Ascending aorta (tissue), 2 donors: ENCODE results near the gene HDLBP. TPM values are rescaled to one million over a fixed set of nuclear protein-coding genes. Genes with fewer than 3 reads are reported as not detected.
A peak's percentile ranks its signal among the peaks of the same experiment; 100 is the strongest.

Source experiments
- DNase-seq, 2 donors: peaks; one replicate each; pipeline ENCODE4 v3.0.0-alpha.2; 2019; ENCODE audit warnings: low spot score in 2 of 2
- H3K27ac ChIP-seq, 2 donors: fragments of 200-600 bp; sonication (generic); one replicate each; pipeline ENCODE4 v1.5.1; 2016 to 2017; ENCODE audit warnings: mild to moderate bottlenecking in 1 of 2
- H3K27me3 ChIP-seq: fragments of 200-600 bp; sonication (generic); one replicate; pipeline ENCODE4 v1.5.1; 2017
- H3K36me3 ChIP-seq, 2 donors: fragments of 200-600 bp; sonication (generic); one replicate each; pipeline ENCODE4 v1.5.1; 2016
- H3K4me1 ChIP-seq, 2 donors: fragments of 200-600 bp; sonication (generic); one replicate each; pipeline ENCODE4 v1.5.1; 2016 to 2017; ENCODE audit warnings: mild to moderate bottlenecking in 1 of 2
- H3K4me3 ChIP-seq, 2 donors: fragments of 200-600 bp; sonication (generic); one replicate each; pipeline ENCODE4 v1.5.1; 2016 to 2017; ENCODE audit warnings: mild to moderate bottlenecking in 1 of 2
- H3K9me3 ChIP-seq, 2 donors: fragments of 200-600 bp; sonication (generic); one replicate each; pipeline ENCODE4 v1.5.1; 2016
- CTCF ChIP-seq, 3 experiments: fragments of 200-600 bp in 2 of 3; fragments of 450-650 bp in 1 of 3; sonication (generic) in 2 of 3; IDR thresholded peaks; one replicate each; pipeline ENCODE4 v1.5.1; 2016 to 2019; ENCODE audit warnings: antibody characterized with exemption in 3 of 3, mild to moderate bottlenecking in 1 of 3, moderate library complexity in 1 of 3
- intact Hi-C: fragments of 100-400 bp; cut with DNase I; formaldehyde crosslinking; loops from one replicate; pipeline ENCODE4 v1.15.1; 2023
- total RNA-seq: library from RNA; depleted of rRNA; stranded (reverse); fragments of >200 nt; gene quantifications from one replicate; pipeline ENCODE4 v1.1.0, GENCODE V29; 2016

The HDLBP gene
- total RNA-seq, 1 donor from 2014 or later = 308 TPM

- DNase-seq = peak in 1 of 2 donors; percentile 77
- Histone ChIP-seq H3K4me3 (peak overlapping the region; percentile 40 to 65), H3K36me3 (no peaks in the 10 kb centered on the region), H3K27ac (peak overlapping the region; percentile 78 to 90), H3K4me1 (peaks cover 0 to 7% of the 10 kb centered on the region in 2 donors), H3K27me3 (no peaks in the 10 kb centered on the region), H3K9me3 (no peaks in the 10 kb centered on the region)
- intact Hi-C loops = loop anchor here (2.0 to 5.0 kb wide), 3 partner anchors 67 to 650 kb away; partner anchors contain the start of genes MTERF4, PPP1R7 and RNPEPL1
- TF ChIP-seq CTCF (IDR thresholded peaks at IDR 0.05) = no peak
These were observed 98.0 kb downstream of the HDLBP start for GRCh38 chr2:241217320-241218031.

GRCh38 chr2:241216211-241216761, 99.2 kb downstream of the HDLBP start:
- H3K27ac ChIP-seq = no peak overlapping the region
- no peaks in the 10 kb centered on the region for H3K27me3 ChIP-seq
- DNase-seq = no peak
- intact Hi-C loops = loop anchor here (2.0 to 5.0 kb wide), 3 partner anchors 65 to 649 kb away; partner anchors contain the start of genes MTERF4, PPP1R7 and RNPEPL1
- peaks cover 0 to 7% of the 10 kb centered on the region in 2 donors for H3K4me1 ChIP-seq
- no peaks in the 10 kb centered on the region for H3K36me3 ChIP-seq
- no peak for TF ChIP-seq CTCF (IDR thresholded peaks at IDR 0.05)
- no peaks in the 10 kb centered on the region for H3K9me3 ChIP-seq
- no peak overlapping the region for H3K4me3 ChIP-seq

GRCh38 chr2:241215421-241215820, 100.1 kb downstream of the HDLBP start:
- TF ChIP-seq CTCF (IDR thresholded peaks at IDR 0.05) = no peak
- Histone ChIP-seq H3K4me1 (peaks cover 0 to 7% of the 10 kb centered on the region in 2 donors), H3K27me3 (no peaks in the 10 kb centered on the region), H3K9me3 (no peaks in the 10 kb centered on the region), H3K27ac (no peak overlapping the region), H3K4me3 (no peak overlapping the region), H3K36me3 (no peaks in the 10 kb centered on the region)
- no peak for DNase-seq
- intact Hi-C loops = loop anchor here (5.0 kb wide), 2 partner anchors 113 to 648 kb away; partner anchors contain the start of genes MTERF4 and RNPEPL1

- DNase-seq = no peak
- H3K9me3 ChIP-seq = no peaks in the 10 kb centered on the region
- TF ChIP-seq CTCF (IDR thresholded peaks at IDR 0.05) = no peak
- H3K4me1 ChIP-seq = peaks cover 0 to 7% of the 10 kb centered on the region in 2 donors
- H3K36me3 ChIP-seq = no peaks in the 10 kb centered on the region
- H3K4me3 ChIP-seq = no peak overlapping the region
- no peaks in the 10 kb centered on the region for H3K27me3 ChIP-seq
- no peak overlapping the region for H3K27ac ChIP-seq
- intact Hi-C loops = loop anchor here (5.0 kb wide), 2 partner anchors 112 to 647 kb away; partner anchors contain the start of genes MTERF4 and RNPEPL1
These were observed 100.7 kb downstream of the HDLBP start for GRCh38 chr2:241214766-241215165.

- no peak for DNase-seq
- H3K27ac ChIP-seq = no peak overlapping the region
- peaks cover 0 to 7% of the 10 kb centered on the region in 2 donors for H3K4me1 ChIP-seq
- no peak for TF ChIP-seq CTCF (IDR thresholded peaks at IDR 0.05)
- intact Hi-C loops = no loop called here
- H3K36me3 ChIP-seq = no peaks in the 10 kb centered on the region
- H3K27me3 ChIP-seq = no peaks in the 10 kb centered on the region
- H3K4me3 ChIP-seq = no peak overlapping the region
- no peaks in the 10 kb centered on the region for H3K9me3 ChIP-seq
These were observed 101.3 kb downstream of the HDLBP start for GRCh38 chr2:241214209-241214608.
